Caco-2 (cell line): ENCODE results near the gene KRT39. TPM values are rescaled to one million over a fixed set of nuclear protein-coding genes. Genes with fewer than 3 reads are reported as not detected.

Source experiments
- BruUV-seq: library from RNA; stranded (reverse); fragments of 400-500 nt; replicated peaks from 2 replicates; lab custom pipeline; 2021; lab: Mats Ljungman, UMichigan
- CTCF ChIA-PET: fragments of 300-600 bp; sonication (Branson Sonifier 250); formaldehyde crosslinking; loops from one replicate; lab custom pipeline; 2022; ENCODE audit warnings: antibody characterized with exemption; lab: Charles Lee
- POLR2A ChIA-PET: fragments of 300-600 bp; sonication (Branson Sonifier 250); formaldehyde crosslinking; loops from one replicate; lab custom pipeline; 2022; ENCODE audit warnings: antibody characterized with exemption; lab: Charles Lee
- DNase-seq, 2 experiments: peaks; one replicate each; pipeline versions ENCODE4 v3.0.0 to v3.0.0-alpha.2; 2020 to 2022
- H3K27me3 ChIP-seq: replicated peaks from 2 replicates; pipeline ENCODE4 v1.6.0; 2011; ENCODE audit warnings: low read length; ENCODE audit not compliant: control insufficient read depth, insufficient read depth
- H3K36me3 ChIP-seq: 2 replicates; pipeline ENCODE4 v1.5.1; 2011; ENCODE audit warnings: low read length; ENCODE audit not compliant: control insufficient read depth, insufficient read depth
- H3K4me1 ChIP-seq: fragments of 250-450 bp; sonication (Bioruptor Pico); 2 replicates; pipeline ENCODE4 v1.5.1; 2020; ENCODE audit warnings: mild to moderate bottlenecking
- H3K4me3 ChIP-seq: 2 replicates; pipeline ENCODE4 v1.5.1; 2011; ENCODE audit warnings: low read depth, mild to moderate bottlenecking, control low read depth, low read length
- H3K9me3 ChIP-seq: fragments of 250-450 bp; sonication (Bioruptor Pico); 2 replicates; pipeline ENCODE4 v1.5.1; 2020; ENCODE audit warnings: mild to moderate bottlenecking, moderate library complexity
- H3K27ac Mint-ChIP-seq: one replicate; pipeline ENCODE4 v1.8.0; 2022; ENCODE audit warnings: mixed read lengths; ENCODE audit not compliant: unreplicated experiment
- H3K27me3 Mint-ChIP-seq: one replicate; pipeline ENCODE4 v1.8.0; 2022; ENCODE audit warnings: mixed read lengths; ENCODE audit not compliant: insufficient read depth, unreplicated experiment
- H3K36me3 Mint-ChIP-seq: one replicate; pipeline ENCODE4 v1.8.0; 2022; ENCODE audit warnings: mild to moderate bottlenecking, mixed read lengths; ENCODE audit not compliant: insufficient read depth, unreplicated experiment
- H3K4me1 Mint-ChIP-seq: one replicate; pipeline ENCODE4 v1.8.0; 2022; ENCODE audit warnings: low read depth, mixed read lengths; ENCODE audit not compliant: unreplicated experiment
- H3K4me3 Mint-ChIP-seq: one replicate; pipeline ENCODE4 v1.8.0; 2022; ENCODE audit warnings: mild to moderate bottlenecking, moderate library complexity, mixed read lengths; ENCODE audit not compliant: unreplicated experiment
- H3K9me3 Mint-ChIP-seq: one replicate; pipeline ENCODE4 v1.8.0; 2022; ENCODE audit warnings: mixed read lengths; ENCODE audit not compliant: unreplicated experiment
- CTCF ChIP-seq, 2 experiments: fragments of 200-600 bp in 1 of 2; IDR thresholded peaks; 1 replicate in 1 of 2; 2 replicates in 1 of 2; pipeline versions ENCODE4 v1.5.1 to v1.8.0; 2011 to 2022; ENCODE audit warnings: antibody characterized with exemption in 1 of 2, control low read depth in 1 of 2, inconsistent platforms in 1 of 2, low read depth in 1 of 2, low read length in 1 of 2, mild to moderate bottlenecking in 1 of 2, moderate library complexity in 1 of 2; ENCODE audit not compliant: insufficient read depth in 1 of 2, severe bottlenecking in 1 of 2, unreplicated experiment in 1 of 2
- intact Hi-C: fragments of 100-400 bp; cut with micrococcal nuclease; formaldehyde crosslinking; loops from one replicate; pipeline ENCODE4 v1.10.0; 2022; ENCODE audit not compliant: unreplicated experiment
- total RNA-seq: library from RNA; stranded (reverse); gene quantifications from 2 replicates; pipeline ENCODE4 v1.2.3, GENCODE V29; 2022

Gene KRT39
- total RNA-seq, 1 experiment from 2014 or later = not detected

- ChIA-PET POLR2A (no interaction called here), CTCF (no interaction called here)
- Mint-ChIP-seq H3K9me3 (peaks cover 13% of the 10 kb centered on the region), H3K4me1 (peaks cover 26% of the 10 kb centered on the region), H3K4me3 (no peak overlapping the region), H3K27me3 (no peaks in the 10 kb centered on the region), H3K36me3 (peaks cover 23% of the 10 kb centered on the region), H3K27ac (no peak overlapping the region)
- no peaks in the 10 kb centered on the region for H3K36me3 ChIP-seq
- BruUV-seq = no TSS peak
- no peak overlapping the region for H3K4me3 ChIP-seq
- no peaks in the 10 kb centered on the region for H3K9me3 ChIP-seq
- TF ChIP-seq CTCF (IDR thresholded peaks at IDR 0.05; ENCODE audit: insufficient read depth in 1 of 2, low read depth in 1 of 2, low read length in 1 of 2, severe bottlenecking in 1 of 2, unreplicated experiment in 1 of 2) = no peak
- no peak for DNase-seq
- intact Hi-C loops = no loop called here
- peaks cover 39% of the 10 kb centered on the region for H3K4me1 ChIP-seq
- H3K27me3 ChIP-seq = no peaks in the 10 kb centered on the region
These were observed 26.5 kb downstream of the KRT39 start for GRCh38 chr17:40940266-40940665.

DNA sequence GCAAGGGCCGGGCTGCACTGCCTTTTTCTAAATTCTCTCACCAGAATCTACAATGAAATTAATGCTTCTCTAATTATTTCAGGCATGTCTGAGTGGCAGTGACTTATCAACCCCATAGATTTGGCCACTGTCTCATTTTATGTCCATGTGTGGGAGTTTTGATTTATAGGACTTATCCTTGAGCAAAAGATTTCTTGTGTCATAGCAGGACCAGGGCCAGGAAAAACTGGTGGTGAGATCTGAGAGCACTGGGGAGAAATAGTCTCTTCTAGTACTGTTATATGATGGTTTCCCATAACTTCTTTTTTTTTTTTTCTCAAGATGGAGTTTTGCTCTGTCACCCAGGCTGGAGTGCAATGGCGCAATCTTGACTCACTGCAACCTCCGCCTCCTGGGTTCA lies 27.8 kb downstream of the KRT39 start:
- H3K27me3 ChIP-seq = no peaks in the 10 kb centered on the region
- Mint-ChIP-seq H3K27me3 (no peaks in the 10 kb centered on the region), H3K9me3 (peaks cover 13% of the 10 kb centered on the region), H3K4me3 (no peak overlapping the region), H3K36me3 (peaks cover 31% of the 10 kb centered on the region), H3K4me1 (peaks cover 33% of the 10 kb centered on the region), H3K27ac (peak overlapping the region; percentile 77)
- ChIA-PET POLR2A (no interaction called here), CTCF (no interaction called here)
- no peak for TF ChIP-seq CTCF (IDR thresholded peaks at IDR 0.05; ENCODE audit: insufficient read depth in 1 of 2, low read depth in 1 of 2, low read length in 1 of 2, severe bottlenecking in 1 of 2, unreplicated experiment in 1 of 2)
- intact Hi-C loops = loop anchor here (1.0 kb wide), 1 partner anchor 19 kb away; no protein-coding TSS in a partner anchor
- BruUV-seq = TSS peak; percentile 23
- no peaks in the 10 kb centered on the region for H3K36me3 ChIP-seq
- no peak overlapping the region for H3K4me3 ChIP-seq
- no peak for DNase-seq
- peaks cover 39% of the 10 kb centered on the region for H3K4me1 ChIP-seq
- no peaks in the 10 kb centered on the region for H3K9me3 ChIP-seq

DNA sequence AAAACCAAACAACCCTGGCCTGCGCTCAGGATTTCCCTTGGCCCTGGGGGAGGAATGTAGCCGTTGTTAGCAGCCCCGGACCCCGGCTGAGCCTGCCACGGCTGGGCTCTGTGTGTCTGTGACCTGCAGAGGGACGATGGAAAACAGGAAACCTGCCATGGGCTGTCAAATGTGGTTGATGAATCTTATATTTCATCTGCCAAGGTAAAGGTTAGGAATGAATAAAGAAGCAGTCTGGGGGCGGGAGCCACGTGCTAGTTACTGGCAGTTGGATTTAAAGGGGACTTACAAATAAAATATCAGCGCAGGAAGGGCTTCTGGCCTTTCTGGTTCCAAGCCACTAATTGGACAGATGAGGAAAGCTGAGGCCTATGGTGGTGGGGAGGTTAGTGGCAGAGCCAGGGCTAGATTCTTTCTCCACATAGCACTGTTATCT lies 29.3 kb downstream of the KRT39 start, which contains the start of gene KRT23:
TSS of gene KRT23 (minus strand) at position 263 of the 436 bp plus-strand sequence. CDS start 1,043 bp downstream, outside the sequence.
- Mint-ChIP-seq H3K4me1 (peaks cover 43% of the 10 kb centered on the region), H3K36me3 (peaks cover 31% of the 10 kb centered on the region), H3K27ac (peak within 1 kb of the TSS; percentile 77), H3K27me3 (no peaks in the 10 kb centered on the region), H3K4me3 (peak within 1 kb of the TSS; percentile 43), H3K9me3 (peaks cover 5% of the 10 kb centered on the region)
- TF ChIP-seq CTCF (IDR thresholded peaks at IDR 0.05; ENCODE audit: insufficient read depth in 1 of 2, low read depth in 1 of 2, low read length in 1 of 2, severe bottlenecking in 1 of 2, unreplicated experiment in 1 of 2) = no peak
- intact Hi-C loops = no loop called here
- Histone ChIP-seq H3K36me3 (no peaks in the 10 kb centered on the region), H3K9me3 (no peaks in the 10 kb centered on the region), H3K4me1 (peaks cover 52% of the 10 kb centered on the region), H3K27me3 (no peaks in the 10 kb centered on the region), H3K4me3 (peak within 1 kb of the TSS; percentile 23; the same call in 1 of the 2 replicates)
- POLR2A ChIA-PET = no interaction called here
- CTCF ChIA-PET = no interaction called here
- no TSS peak for BruUV-seq
- no peak for DNase-seq
